HG03457 (cell line): Measurements from ENCODE around the gene LNP1.
"Not testable (repeated sequence)": the region's sequence is repeated elsewhere in the genome, so short reads cannot be mapped to it uniquely, and the experiment has no call there.

Experiments used
- ATAC-seq: cut with Tn5 transposase; IDR thresholded peaks from one replicate; pipeline ENCODE4 v1.9.1; 2021; ENCODE audit warnings: moderate number of reproducible peaks; ENCODE audit not compliant: unreplicated experiment

The LNP1 gene

DNA sequence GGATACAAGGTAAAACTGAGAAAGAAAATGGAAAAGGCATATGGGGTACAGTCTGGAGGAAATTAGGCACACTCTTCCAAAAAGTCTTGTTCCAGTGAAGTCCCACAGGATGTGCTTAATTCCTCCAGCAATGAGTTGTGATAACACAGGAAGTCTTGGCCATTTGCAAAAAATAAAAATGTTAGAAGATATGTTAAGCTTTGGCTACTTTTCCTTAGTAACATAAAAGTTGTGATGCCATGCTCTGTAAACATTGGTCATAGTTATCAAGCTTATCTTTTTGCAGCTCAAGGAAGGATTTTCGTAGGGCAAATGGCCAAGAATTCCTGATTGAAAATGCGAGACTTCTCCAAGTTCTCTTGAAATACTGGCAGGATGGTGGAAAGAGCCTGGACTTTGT, 26.4 kb downstream of the LNP1 start:
- ATAC-seq: no peak

DNA sequence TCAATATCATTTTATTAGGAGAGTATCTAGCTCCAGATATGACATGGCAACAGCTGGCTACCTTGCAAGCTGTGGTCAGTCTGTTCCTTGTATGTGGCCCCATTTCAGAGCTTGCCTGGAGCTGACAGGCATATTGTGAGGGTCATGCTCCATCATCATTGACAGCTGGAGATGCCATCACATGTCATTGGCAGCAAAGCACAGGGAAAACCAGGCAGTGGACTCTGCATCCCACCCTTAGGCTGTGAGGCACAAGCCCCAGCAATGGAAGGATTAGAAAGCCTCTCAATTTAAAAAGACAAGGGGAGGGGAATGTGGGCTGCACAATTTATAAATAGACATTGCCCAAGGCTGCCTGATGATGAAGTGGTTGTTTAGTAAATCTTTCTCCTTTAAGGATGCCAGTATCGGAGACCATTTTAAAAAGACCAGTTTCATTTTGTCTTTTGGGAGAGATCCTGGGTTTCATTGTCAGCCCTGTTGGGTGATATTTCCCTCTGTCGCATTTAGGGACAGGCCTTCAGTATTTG, 27.9 kb downstream of the LNP1 start:
- ATAC-seq: no peak

DNA sequence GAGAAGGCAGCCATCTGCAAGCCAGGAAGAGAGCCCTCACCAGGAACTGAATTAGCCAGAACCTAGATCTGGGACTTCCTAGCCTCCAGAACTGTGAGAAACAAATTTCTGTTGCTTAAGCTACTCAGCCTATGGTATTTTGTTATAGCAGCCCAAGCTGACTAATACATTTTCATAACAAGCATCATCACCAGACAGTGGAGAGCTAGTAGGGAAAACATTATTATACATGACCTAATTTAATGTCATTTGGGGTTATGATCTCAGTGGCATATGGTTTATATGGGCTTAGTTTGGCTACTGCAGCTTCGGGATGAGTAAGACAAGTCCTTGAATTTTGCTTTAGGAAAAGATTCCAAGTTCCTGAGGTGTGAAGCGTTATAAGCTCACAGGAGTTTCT, 35.6 kb downstream of the LNP1 start:
- no peak for ATAC-seq

DNA sequence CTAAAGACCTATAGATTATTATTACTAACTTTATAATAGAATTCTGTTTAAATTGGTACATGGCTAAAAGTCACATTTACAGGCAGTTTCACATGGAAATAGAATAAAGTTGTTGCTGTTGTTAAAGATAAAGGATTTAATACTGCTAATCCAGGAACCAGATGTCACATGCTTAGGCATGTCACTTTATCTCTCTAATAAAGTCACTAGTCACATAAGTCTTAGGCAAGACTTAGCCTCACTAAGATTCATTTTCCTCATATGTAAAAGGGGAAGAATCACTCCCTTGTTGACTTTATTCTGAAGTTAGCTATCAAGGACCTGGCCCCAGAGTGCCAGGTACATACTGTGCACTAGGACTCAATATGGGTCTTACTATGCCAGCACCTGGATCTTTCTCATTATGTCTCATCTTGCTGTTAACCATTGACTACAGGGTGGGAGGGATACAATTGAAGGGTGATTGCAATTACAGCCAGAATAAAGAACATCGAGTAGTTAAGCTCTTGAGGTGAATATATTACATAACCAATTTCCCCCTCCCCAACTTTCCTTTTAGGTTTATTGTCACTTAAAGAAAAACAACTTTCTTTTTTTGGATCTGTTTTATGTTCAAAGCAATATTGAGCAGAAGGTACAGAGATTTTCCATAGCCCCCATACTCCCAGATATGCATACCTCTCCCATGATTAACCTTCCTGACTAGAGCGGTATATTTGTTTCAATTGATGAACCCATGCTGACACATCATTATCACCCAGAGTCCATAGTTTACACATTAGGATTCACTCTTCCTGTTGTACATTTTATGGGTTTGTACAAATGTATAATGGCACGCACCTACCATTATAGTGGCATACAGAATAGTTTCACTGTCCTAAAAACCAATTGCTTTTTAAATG, 36.6 kb downstream of the LNP1 start:
- ATAC-seq: peak; percentile 69

DNA sequence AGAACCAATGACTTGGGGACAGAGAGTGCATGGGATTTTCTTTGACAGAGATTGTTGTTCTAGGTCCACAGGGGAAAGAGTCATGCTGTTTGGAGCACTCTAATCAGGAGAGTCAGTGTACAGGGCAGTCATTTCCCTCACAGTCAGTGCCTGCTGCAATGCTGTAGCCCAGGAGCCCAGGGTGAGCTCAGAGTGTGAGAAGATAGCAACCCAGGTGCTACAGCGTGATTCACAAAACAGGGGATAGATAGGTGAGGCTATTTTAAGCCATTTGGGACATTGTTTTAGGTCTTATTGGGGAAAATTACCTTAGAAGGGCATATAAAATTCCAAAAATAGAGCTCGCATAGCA, 37.3 kb downstream of the LNP1 start:
- no peak for ATAC-seq

DNA sequence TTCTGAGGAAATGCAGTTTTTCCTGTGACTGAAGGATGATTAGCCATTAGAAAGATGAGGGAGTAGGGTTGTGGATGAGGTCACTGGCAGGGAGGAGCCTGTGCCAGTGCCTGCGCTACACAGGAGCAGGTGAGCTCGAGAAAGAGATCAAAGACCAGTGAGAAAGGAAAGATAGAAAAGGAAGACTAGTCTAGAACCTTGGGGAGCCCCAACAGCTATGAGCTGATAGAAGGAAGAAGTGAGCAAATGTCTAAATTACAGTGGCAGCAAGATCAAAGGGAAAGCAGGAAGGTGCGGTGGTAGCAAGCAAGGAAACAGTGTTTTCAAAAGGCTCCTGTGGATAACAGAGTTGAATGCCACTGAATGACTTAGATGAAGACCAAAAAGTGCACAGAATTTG, 39.6 kb downstream of the LNP1 start:
- no peak for ATAC-seq

DNA sequence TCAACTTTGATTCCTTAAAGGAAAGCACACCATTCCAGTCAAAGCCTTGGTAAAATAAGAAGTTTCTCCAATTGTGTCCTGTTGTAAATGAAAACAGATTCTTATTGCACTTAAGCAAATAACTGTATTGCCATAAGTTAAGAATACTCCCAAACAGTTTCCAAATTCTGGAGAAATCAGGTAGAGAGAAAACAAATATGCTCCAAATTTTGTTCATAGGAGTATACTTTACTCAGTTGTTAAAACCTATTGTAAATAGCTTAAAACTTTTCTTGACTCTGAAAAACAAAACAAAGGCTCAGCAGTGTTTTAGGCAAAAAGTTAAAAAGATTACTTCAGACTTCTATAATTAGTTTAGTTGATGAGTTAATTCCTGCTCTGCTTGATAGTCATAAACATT, 42.4 kb downstream of the LNP1 start:
- no peak for ATAC-seq

DNA sequence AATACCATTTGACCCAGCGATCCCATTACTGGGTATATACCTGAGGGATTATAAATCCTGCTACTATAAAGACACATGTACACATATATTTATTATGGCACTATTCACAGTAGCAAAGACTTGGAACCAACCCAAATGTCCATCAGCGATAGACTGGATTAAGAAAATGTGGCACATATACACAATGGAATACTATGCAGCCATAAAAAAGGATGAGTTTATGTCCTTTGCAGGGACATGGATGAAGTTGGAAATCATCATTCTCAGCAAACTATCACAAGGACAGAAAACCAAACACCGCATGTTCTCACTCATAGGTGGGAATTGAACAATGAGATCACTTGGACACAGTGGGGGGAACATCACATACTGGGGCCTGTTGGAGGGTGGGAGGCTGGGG, 45.7 kb downstream of the LNP1 start:
- not testable (repeated sequence) for ATAC-seq

- ATAC-seq: no peak
Measured at GRCh38 chr3:100448079-100448478, 46.7 kb downstream of the LNP1 start.

DNA sequence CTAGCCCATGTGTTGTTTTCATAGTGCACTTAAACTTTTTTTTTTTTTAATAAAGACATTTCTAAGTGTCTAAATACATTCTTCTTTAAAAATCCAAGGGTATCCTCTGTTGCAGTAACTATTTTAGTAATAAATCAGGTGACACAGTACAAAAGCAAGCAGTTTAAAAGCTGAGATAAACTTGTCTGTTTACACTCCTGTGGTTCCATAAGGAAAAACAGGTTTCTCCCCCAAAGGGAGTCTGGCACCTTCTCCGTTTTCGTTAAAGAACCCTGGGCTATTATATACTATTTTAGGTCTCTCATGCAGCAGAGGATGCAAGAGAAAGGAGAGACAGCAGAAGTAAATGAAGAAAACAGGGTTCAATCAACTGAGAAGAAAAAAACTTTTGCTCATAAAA, 47.9 kb downstream of the LNP1 start:
- no peak for ATAC-seq

GRCh38 chr3:100454677-100455076, 53.3 kb downstream of the LNP1 start:
- no peak for ATAC-seq

- ATAC-seq: no peak
Measured at GRCh38 chr3:100455841-100456550, 54.7 kb downstream of the LNP1 start.

DNA sequence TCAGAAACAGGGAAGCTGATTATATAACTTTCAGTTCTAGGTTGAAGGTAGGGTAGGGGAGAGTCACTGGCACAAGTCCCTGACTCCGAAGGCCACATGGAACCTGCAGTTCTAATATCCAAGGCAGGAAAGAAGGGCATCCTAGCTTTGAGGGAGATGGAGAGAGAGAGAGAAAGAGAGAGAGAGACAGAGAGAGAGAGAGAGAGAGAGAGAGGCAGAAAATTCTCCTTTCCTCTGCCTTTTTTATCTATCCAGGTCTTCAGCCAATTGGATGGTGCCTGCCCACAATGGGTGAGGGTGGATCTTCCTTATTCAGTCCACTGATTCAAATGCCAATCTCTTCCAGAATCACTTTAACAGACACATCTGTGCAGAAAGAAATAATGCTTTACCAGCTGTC, 55.4 kb downstream of the LNP1 start:
- ATAC-seq: no peak

GRCh38 chr3:100457811-100458210, 56.5 kb downstream of the LNP1 start:
- ATAC-seq: no peak

DNA sequence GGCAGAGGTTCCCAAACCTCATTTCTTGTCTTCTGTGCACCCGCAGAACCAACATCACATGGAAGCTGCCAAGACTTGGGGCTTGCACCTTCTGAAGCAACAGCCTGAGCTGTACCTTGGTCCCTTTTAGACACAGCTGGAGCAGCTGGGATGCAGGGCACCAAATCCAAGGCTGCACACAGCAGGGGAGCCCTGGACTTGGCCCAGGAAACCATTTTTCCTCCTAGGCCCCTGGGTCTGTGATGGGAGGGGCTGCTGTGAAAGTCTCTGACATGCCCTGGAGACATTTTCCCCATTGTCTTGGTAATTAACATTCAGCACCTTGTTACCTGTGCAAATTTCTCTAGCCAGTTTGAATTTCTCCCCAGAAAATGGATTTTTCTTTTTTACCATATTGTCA, 57.5 kb downstream of the LNP1 start:
- no peak for ATAC-seq

DNA sequence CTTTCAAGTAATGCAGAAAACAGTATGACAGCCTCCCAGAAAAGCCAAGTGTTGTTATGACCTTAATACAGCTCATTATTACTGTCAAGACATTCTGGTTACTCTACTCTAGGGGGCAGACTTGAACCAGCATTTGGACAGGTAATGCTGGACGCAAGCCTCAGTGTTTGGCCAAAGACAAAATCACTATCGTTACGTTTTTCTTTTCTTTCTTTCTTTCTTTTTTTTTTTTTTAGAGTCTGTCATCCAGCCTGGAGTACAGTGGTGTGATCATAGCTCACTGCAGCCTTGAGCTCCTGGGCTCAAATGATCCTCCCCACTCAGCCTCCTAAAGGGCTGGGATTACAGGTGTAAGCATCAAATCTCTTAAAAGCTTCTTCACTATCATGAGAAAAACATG, 61.7 kb downstream of the LNP1 start:
- ATAC-seq: peak; percentile 85

GRCh38 chr3:100463646-100464155, 62.4 kb downstream of the LNP1 start:
- ATAC-seq: no peak

DNA sequence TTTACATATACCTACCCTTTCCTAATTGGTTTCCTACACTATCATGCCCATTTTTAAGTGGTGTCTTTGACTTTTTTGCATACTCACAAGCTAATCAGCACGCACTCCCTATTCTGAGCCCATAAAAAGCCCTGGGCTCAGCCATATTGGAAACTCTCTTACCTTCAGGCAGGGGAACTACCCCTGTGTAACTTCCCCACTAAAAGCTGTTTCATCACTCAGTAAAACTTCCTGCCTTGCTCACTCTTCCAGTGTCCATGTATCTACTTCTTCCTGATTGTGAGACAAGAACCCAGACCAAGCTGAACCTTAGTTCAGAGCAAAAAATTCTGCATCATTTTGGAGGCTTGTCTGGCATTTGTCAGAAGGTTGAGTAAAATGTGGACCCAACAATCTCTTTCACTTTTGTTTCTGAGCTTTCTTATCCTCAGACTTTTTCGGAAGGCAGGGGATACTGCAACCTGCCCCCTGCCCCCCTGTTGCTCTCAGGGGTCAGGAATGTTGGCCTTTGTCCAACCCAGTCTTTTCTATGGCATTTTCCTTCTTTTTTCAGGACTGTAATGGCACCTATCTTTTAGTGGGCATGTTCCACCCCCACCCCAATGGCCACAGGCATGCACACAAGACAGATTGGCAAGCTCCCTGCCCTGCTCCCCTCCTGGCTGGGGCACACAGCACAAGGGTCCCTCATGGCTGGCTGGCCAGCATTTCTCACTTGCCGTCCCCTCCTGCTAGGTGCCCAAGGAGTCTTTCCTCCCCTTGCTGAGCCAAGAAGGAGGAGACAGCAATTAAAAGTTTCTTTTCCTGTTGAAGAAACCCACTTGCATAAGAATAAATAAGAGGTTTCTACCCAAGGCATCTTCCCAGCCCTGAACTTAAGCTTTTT, 64.8 kb downstream of the LNP1 start:
- no peak for ATAC-seq

DNA sequence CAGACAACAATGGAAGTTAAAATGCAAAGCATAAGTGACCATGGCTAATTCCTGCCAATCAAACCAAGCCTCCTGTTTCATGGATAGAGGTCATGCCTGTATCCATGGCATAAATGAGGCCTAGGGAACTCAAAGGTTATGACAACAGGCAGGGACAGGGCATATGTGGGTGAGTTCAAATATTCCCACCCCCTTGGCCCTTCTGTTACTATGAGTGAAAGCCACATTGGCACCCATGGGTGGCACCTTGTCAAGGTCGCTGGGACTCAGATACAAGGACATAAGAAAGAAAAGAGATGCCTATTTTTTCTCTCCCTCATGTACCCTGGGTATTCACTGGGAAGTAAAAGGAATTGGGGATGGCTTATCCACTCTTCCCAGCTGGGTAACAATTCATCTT, 65.8 kb downstream of the LNP1 start:
- ATAC-seq: no peak

DNA sequence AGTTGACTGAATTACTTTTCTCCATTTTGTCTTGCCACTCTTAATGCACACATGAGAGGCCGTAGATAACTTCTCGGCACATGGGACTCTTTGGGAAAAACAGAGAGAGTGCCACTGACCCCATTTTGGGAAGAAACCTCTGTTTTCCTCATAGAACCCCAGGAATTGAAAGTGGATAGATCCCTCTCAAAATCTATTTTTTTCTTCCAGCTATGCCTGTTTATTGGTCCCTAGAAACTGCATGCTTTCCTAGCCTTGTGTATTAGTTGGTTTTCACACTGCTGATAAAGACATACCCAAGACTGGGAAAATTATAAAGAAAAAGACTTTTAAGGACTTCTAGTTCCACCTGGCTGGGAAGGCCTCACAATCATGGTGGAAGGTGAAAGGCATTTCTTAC, 67.3 kb downstream of the LNP1 start:
- no peak for ATAC-seq

- ATAC-seq: no peak
Measured at GRCh38 chr3:100470951-100471350, 69.6 kb downstream of the LNP1 start.
